GM12878 (cell line): ENCODE data around the gene CYP26B1. TPM values are rescaled to one million over a fixed set of nuclear protein-coding genes. Genes with fewer than 3 reads are reported as not detected.

Source experiments
- ATAC-seq: fragments of 200-7000 bp; cut with Tn5 transposase; 3 replicates; pipeline ENCODE4 v1.9.1; 2020; ENCODE audit warnings: mild to moderate bottlenecking, moderate library complexity
- BruUV-seq: library from RNA; stranded (reverse); fragments of 400-500 nt; replicated peaks from 2 replicates; lab custom pipeline; 2021; lab: Mats Ljungman, UMichigan
- CTCF ChIA-PET: fragments of 300-600 bp; sonication (Branson Sonifier 250); formaldehyde crosslinking; extraction: SDS; loops from one replicate; lab custom pipeline; 2021; ENCODE audit warnings: inconsistent platforms; lab: Yijun Ruan, JAX
- POLR2A ChIA-PET: fragments of 350-600 bp; formaldehyde crosslinking; extraction: SDS; loops from one replicate; lab custom pipeline; 2021; ENCODE audit warnings: inconsistent platforms; lab: Charles Lee
- RAD21 ChIA-PET: fragments of 300-600 bp; sonication (Branson Sonifier 250); formaldehyde crosslinking; loops from one replicate; lab custom pipeline; 2023; ENCODE audit warnings: antibody characterized with exemption; ENCODE audit not compliant: unreplicated experiment; lab: Charles Lee
- SMC1A ChIA-PET: fragments of 300-600 bp; sonication (Branson Sonifier 250); formaldehyde crosslinking; loops from one replicate; lab custom pipeline; 2023; ENCODE audit not compliant: unreplicated experiment, uncharacterized antibody; lab: Charles Lee
- DNase-seq: peaks from one replicate; pipeline ENCODE4 v3.0.0-alpha.2; 2011; ENCODE audit warnings: low read depth, low spot score
- FAIRE-seq: peaks from 3 replicates; lab custom pipeline; 2011; peaks lifted over from hg19 to GRCh38; lab: Jason Lieb, UNC
- H2AFZ ChIP-seq: 2 replicates; pipeline ENCODE4 v1.6.0; 2011; ENCODE audit warnings: low read depth, low read length, control low read depth; ENCODE audit not compliant: control insufficient read depth
- H3K27ac ChIP-seq: 2 replicates; pipeline ENCODE4 v1.5.1; 2011; ENCODE audit warnings: control low read depth; ENCODE audit not compliant: control insufficient read depth, insufficient read depth
- H3K27me3 ChIP-seq, 2 experiments: replicated peaks in 1 of 2; 2 replicates each; pipeline versions ENCODE4 v1.6.0 to v1.6.1; 2011; ENCODE audit warnings: low read length in 1 of 2; ENCODE audit not compliant: control insufficient read depth in 2 of 2, insufficient read depth in 2 of 2
- H3K36me3 ChIP-seq, 2 experiments: 2 replicates each; pipeline ENCODE4 v1.5.1; 2011; ENCODE audit warnings: low read length in 1 of 2; ENCODE audit not compliant: control insufficient read depth in 2 of 2, insufficient read depth in 2 of 2
- H3K4me1 ChIP-seq: 2 replicates; pipeline ENCODE4 v1.6.1; 2011; ENCODE audit warnings: mild to moderate bottlenecking, low read length, moderate library complexity, mixed read lengths; ENCODE audit not compliant: control insufficient read depth, insufficient read depth
- H3K4me2 ChIP-seq: 2 replicates; pipeline ENCODE4 v1.6.0; 2011; ENCODE audit warnings: control low read depth; ENCODE audit not compliant: control insufficient read depth, insufficient read depth
- H3K4me3 ChIP-seq: fragments of 200-600 bp; sonication (generic); 2 replicates; pipeline ENCODE4 v1.5.1; 2016
- H3K79me2 ChIP-seq: 2 replicates; pipeline ENCODE4 v1.6.0; 2011; ENCODE audit warnings: low read length; ENCODE audit not compliant: control insufficient read depth, insufficient read depth
- H3K9ac ChIP-seq: 2 replicates; pipeline ENCODE4 v1.8.0; 2011; ENCODE audit warnings: low read length, control low read depth, mixed read lengths; ENCODE audit not compliant: control insufficient read depth, insufficient read depth
- H3K9me3 ChIP-seq: replicated peaks from 3 replicates; pipeline ENCODE4 v1.5.1; 2011; ENCODE audit warnings: mild to moderate bottlenecking, low read length; ENCODE audit not compliant: control insufficient read depth, insufficient read depth
- H4K20me1 ChIP-seq: 2 replicates; pipeline ENCODE4 v1.6.0; 2011; ENCODE audit not compliant: control insufficient read depth, insufficient read depth
- BHLHE40 ChIP-seq, 2 experiments: fragments of 450-650 bp in 1 of 2; IDR thresholded peaks; 2 replicates each; pipeline ENCODE4 v1.6.1; 2011 to 2017; ENCODE audit warnings: low read depth in 2 of 2, borderline replicate concordance in 1 of 2, improper control_type of control experiment in 1 of 2, low read length in 1 of 2, mild to moderate bottlenecking in 1 of 2
- CBFB ChIP-seq: IDR thresholded peaks from 2 replicates; pipeline ENCODE4 v1.6.1; 2016; ENCODE audit warnings: antibody characterized with exemption, low read depth
- CBX5 ChIP-seq: sonication (generic); IDR thresholded peaks from 2 replicates; pipeline ENCODE4 v1.6.1; 2016; ENCODE audit warnings: low read depth, moderate library complexity, mild to moderate bottlenecking, inconsistent platforms
- CEBPB ChIP-seq, 2 experiments: fragments of 150-350 bp in 1 of 2; IDR thresholded peaks; 2 replicates each; pipeline ENCODE4 v1.6.1; 2012 to 2014; ENCODE audit warnings: low read depth in 2 of 2, low read length in 2 of 2, borderline replicate concordance in 1 of 2, inconsistent platforms in 1 of 2
- CREM ChIP-seq: IDR thresholded peaks from 2 replicates; pipeline ENCODE4 v1.6.1; 2014; ENCODE audit warnings: antibody characterized with exemption, low read depth
- EP300 ChIP-seq, 2 experiments: fragments of 150-350 bp in 1 of 2; IDR thresholded peaks; 2 replicates each; pipeline ENCODE4 v1.6.1; 2011 to 2012; ENCODE audit warnings: low read depth in 2 of 2, low read length in 2 of 2, borderline replicate concordance in 1 of 2, improper control_type of control experiment in 1 of 2, inconsistent platforms in 1 of 2; ENCODE audit not compliant: control insufficient read depth in 1 of 2
- FOXK2 ChIP-seq: fragments of 450-650 bp; IDR thresholded peaks from 2 replicates; pipeline ENCODE4 v1.6.1; 2017; ENCODE audit warnings: mild to moderate bottlenecking, moderate library complexity
- GABPA ChIP-seq: IDR thresholded peaks from 2 replicates; pipeline ENCODE4 v1.6.1; 2014; ENCODE audit warnings: antibody characterized with exemption, low read depth, mild to moderate bottlenecking, inconsistent platforms
- NFIC ChIP-seq: IDR thresholded peaks from 2 replicates; pipeline ENCODE4 v1.6.1; 2012; ENCODE audit warnings: low read depth, mild to moderate bottlenecking, inconsistent platforms, low read length, moderate library complexity
- NR2C1 ChIP-seq: fragments of 450-650 bp; IDR thresholded peaks from 2 replicates; pipeline ENCODE4 v1.6.1; 2017; ENCODE audit warnings: antibody characterized with exemption, mild to moderate bottlenecking, moderate library complexity
- NR2F1 ChIP-seq: fragments of 450-650 bp; conservative IDR thresholded peaks from 2 replicates; pipeline ENCODE4 v1.6.1; 2017; ENCODE audit warnings: mild to moderate bottlenecking
- POLR2AphosphoS5 ChIP-seq: IDR thresholded peaks from 2 replicates; pipeline ENCODE4 v1.6.1; 2011; ENCODE audit warnings: mild to moderate bottlenecking, low read length, inconsistent platforms
- POU2F2 ChIP-seq: IDR thresholded peaks from 3 replicates; pipeline ENCODE4 v1.6.1; 2011; ENCODE audit warnings: low read depth, mild to moderate bottlenecking, low read length, borderline replicate concordance
- RAD21 ChIP-seq: IDR thresholded peaks from 2 replicates; pipeline ENCODE4 v1.6.1; 2011; ENCODE audit warnings: mild to moderate bottlenecking, low read depth, low read length, moderate library complexity; ENCODE audit not compliant: insufficient read depth
- SIN3A ChIP-seq: IDR thresholded peaks from 2 replicates; pipeline ENCODE4 v1.6.1; 2012; ENCODE audit warnings: low read depth, low read length, improper control_type of control experiment
- SUPT20H ChIP-seq: IDR thresholded peaks from 2 replicates; pipeline ENCODE4 v1.6.1; 2011; ENCODE audit warnings: low read depth, mild to moderate bottlenecking, low read length, moderate library complexity, borderline replicate concordance; ENCODE audit not compliant: control insufficient read depth
- ZBED1 ChIP-seq: IDR thresholded peaks from 2 replicates; pipeline ENCODE4 v1.6.1; 2016; ENCODE audit warnings: borderline replicate concordance
- ZNF217 ChIP-seq: fragments of 450-650 bp; IDR thresholded peaks from 2 replicates; pipeline ENCODE4 v1.6.1; 2017; ENCODE audit warnings: antibody characterized with exemption, mild to moderate bottlenecking
- WGBS: methylation state at CpG from one replicate; pipeline ENCODE4 v1.1.6; 2016; ENCODE audit warnings: low lambda C conversion rate; ENCODE audit not compliant: insufficient replicate concordance, insufficient coverage; ENCODE audit errors: missing lambda C conversion rate; 5-methylcytosine and 5-hydroxymethylcytosine counted together
- in situ Hi-C: fragments of 300-500 bp; cut with MboI; formaldehyde crosslinking; loops from 9 replicates; pipeline ENCODE4 v1.14.3; 2018; ENCODE audit warnings: mixed read lengths
- intact Hi-C: fragments of 100-400 bp; cut with micrococcal nuclease; formaldehyde crosslinking; loops from one replicate; pipeline ENCODE4 v1.14.2; 2022; ENCODE audit not compliant: unreplicated experiment
- polyA plus RNA-seq, 11 experiments: library from polyadenylated mRNA; depleted of rRNA in 4 of 11; unstranded in 6 of 11; stranded (reverse) in 5 of 11; fragments of >200 nt; fragmentation: Nextera tagmentation in 4 of 11; fragmentation: Illumina TruSeq in 1 of 11; extraction: Ambion mirVana in 4 of 11; extraction: Trizol in 1 of 11; gene quantifications; 1 replicate in 1 of 11; 2 replicates in 10 of 11; pipeline versions ENCODE4 v1.2.1 to v1.2.3, GENCODE V29; 2011 to 2016; ENCODE audit warnings: inconsistent platforms in 2 of 11, missing spikeins in 2 of 11, low read depth in 1 of 11
- total RNA-seq, 4 experiments: library from RNA; depleted of rRNA in 3 of 4; stranded (reverse); fragments of >200 nt in 3 of 4; fragmentation: Illumina TruSeq in 1 of 4; extraction: Trizol in 1 of 4; gene quantifications; 2 replicates each; pipeline versions ENCODE4 v1.2.1 to v1.2.3, GENCODE V29; 2013 to 2021
- TF ChIP-seq, protein P1 (sequence below): IDR thresholded peaks from 2 replicates; pipeline ENCODE4 v1.6.1; 2012; ENCODE audit warnings: low read depth, low read length, improper control_type of control experiment
- TF ChIP-seq, protein P2 (sequence below): IDR thresholded peaks from 2 replicates; pipeline ENCODE4 v1.6.1; 2011; ENCODE audit warnings: borderline replicate concordance, low read depth, mild to moderate bottlenecking, moderate library complexity, low read length; ENCODE audit not compliant: insufficient read depth, poor library complexity, severe bottlenecking

Gene CYP26B1
- total and polyA plus RNA-seq, 10 of the 15 experiments (the other 5 are each of a cell fraction or from before 2014, with no cell fraction given): not detected

DNA sequence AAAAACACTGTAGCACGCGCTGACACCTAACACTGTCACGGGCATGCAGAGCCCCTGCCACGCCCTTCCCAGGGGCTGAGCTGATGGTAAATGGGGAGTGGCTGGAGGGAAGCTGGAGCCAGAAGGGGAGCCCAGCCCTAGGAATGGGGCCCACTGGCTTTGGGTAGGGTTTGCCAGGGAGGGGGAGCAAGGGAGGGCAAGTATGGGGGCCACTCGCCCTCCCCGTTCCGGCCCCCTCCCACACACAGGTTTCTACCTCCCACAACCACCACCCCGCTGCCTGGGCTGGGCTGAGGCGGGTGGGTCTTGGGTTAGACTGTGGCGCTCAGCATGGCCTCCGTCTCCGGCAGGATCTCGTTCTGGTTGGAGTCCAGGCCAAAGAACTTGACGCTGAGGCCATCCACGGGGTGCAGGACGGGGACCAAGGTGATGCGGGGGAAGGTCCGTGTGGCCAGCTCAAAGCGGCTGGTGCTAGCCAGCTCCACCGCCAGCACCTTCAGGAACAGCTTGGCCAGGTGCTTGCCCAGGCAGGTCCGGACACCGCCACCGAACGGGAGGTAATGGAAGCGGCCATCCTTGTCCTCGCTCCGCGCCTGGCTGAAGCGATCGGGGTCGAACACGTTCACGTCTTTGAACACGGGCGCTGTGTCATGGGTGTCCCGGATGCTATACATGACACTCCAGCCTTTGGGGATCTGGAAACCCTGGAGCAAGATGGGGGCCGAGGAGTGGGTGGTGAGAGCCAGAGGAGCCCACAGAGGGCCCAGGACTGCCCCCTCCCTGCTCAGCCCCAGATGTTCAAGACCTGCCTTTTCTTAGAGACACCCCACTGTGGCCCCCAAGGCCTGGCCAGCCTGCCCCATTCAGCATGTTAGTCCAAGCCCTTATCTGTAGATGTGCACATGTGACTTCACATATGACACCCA lies 15.5 kb downstream of the CYP26B1 start:
- no peak overlapping the region for H3K4me3 ChIP-seq
- in situ Hi-C loops: loop anchor here (25.0 kb wide), 1 partner anchor 845 kb away; no protein-coding TSS in a partner anchor
- H3K27me3 ChIP-seq: no peaks in the 10 kb centered on the region; a peak in 1 of 4 replicates
- CTCF ChIA-PET: no interaction called here
- BruUV-seq: no TSS peak
- 62% methylated on average over 32 of the region's 37 CpGs for WGBS
- POLR2A ChIA-PET: no interaction called here
- H3K4me1 ChIP-seq: no peaks in the 10 kb centered on the region
- FAIRE-seq (no peak), DNase-seq (no peak), ATAC-seq (no peak)
- H3K79me2 ChIP-seq: no peaks in the 10 kb centered on the region
- H3K9ac ChIP-seq: no peak overlapping the region
- RAD21 ChIA-PET: no interaction called here
- H3K9me3 ChIP-seq: no peaks in the 10 kb centered on the region
- H4K20me1 ChIP-seq: no peaks in the 10 kb centered on the region
- no peak overlapping the region for H3K4me2 ChIP-seq
- no peaks in the 10 kb centered on the region for H3K36me3 ChIP-seq
- TF ChIP-seq EP300 (IDR thresholded peaks at IDR 0.05; ENCODE audit: borderline replicate concordance in 1 of 2, control insufficient read depth in 1 of 2, low read depth in 2 of 2, low read length in 2 of 2) (no peak), SIN3A (no peak), RAD21 (no peak), NR2F1 (no peak), POLR2AphosphoS5 (no peak), CEBPB (IDR thresholded peaks at IDR 0.05; ENCODE audit: borderline replicate concordance in 1 of 2, low read depth in 2 of 2, low read length in 2 of 2) (no peak), CBX5 (no peak), SUPT20H (no peak), NFIC (no peak), GABPA (no peak), NR2C1 (no peak), CBFB (no peak), CREM (no peak), POU2F2 (no peak), FOXK2 (no peak), ZBED1 (no peak), ZNF217 (no peak), BHLHE40 (IDR thresholded peaks at IDR 0.05; ENCODE audit: borderline replicate concordance in 1 of 2, low read depth in 2 of 2, low read length in 1 of 2) (no peak)
- TF ChIP-seq, protein P1, sequence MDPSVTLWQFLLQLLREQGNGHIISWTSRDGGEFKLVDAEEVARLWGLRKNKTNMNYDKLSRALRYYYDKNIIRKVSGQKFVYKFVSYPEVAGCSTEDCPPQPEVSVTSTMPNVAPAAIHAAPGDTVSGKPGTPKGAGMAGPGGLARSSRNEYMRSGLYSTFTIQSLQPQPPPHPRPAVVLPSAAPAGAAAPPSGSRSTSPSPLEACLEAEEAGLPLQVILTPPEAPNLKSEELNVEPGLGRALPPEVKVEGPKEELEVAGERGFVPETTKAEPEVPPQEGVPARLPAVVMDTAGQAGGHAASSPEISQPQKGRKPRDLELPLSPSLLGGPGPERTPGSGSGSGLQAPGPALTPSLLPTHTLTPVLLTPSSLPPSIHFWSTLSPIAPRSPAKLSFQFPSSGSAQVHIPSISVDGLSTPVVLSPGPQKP: no peak
- TF ChIP-seq, protein P2, sequence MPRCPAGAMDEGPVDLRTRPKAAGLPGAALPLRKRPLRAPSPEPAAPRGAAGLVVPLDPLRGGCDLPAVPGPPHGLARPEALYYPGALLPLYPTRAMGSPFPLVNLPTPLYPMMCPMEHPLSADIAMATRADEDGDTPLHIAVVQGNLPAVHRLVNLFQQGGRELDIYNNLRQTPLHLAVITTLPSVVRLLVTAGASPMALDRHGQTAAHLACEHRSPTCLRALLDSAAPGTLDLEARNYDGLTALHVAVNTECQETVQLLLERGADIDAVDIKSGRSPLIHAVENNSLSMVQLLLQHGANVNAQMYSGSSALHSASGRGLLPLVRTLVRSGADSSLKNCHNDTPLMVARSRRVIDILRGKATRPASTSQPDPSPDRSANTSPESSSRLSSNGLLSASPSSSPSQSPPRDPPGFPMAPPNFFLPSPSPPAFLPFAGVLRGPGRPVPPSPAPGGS: no peak
- SMC1A ChIA-PET: no interaction called here
- no peak overlapping the region for H2AFZ ChIP-seq
- intact Hi-C loops: no loop called here
- no peak overlapping the region for H3K27ac ChIP-seq
